H54 (cell line): ENCODE data around the gene TMCO1.

ENCODE experiments used
- DNase-seq: peaks from one replicate; pipeline ENCODE4 v3.0.0; 2011; ENCODE audit warnings: low spot score, mixed read lengths; ENCODE audit not compliant: insufficient read length
- FAIRE-seq: peaks from 3 replicates; lab custom pipeline; 2011; peaks lifted over from hg19 to GRCh38; lab: Jason Lieb, UNC
- POLR2A ChIP-seq: IDR thresholded peaks from 2 replicates; pipeline ENCODE4 v1.6.1; 2011; ENCODE audit warnings: low read depth, mild to moderate bottlenecking, low read length

The TMCO1 gene

GRCh38 chr1:165680303-165680702 is 88.4 kb downstream of the TMCO1 start:
- FAIRE-seq = no peak
- TF ChIP-seq POLR2A = no peak
- DNase-seq = no peak

GRCh38 chr1:165679282-165680036 is 89.2 kb downstream of the TMCO1 start:
- FAIRE-seq (no peak), DNase-seq (no peak)
- no peak for TF ChIP-seq POLR2A

GRCh38 chr1:165678509-165678908 is 90.2 kb downstream of the TMCO1 start:
- no peak for DNase-seq
- no peak for TF ChIP-seq POLR2A
- peak; percentile 55 for FAIRE-seq
